HK-2 (cell line): ENCODE measurements around the gene TRIM7.
"Not testable (repeated sequence)": the region's sequence is repeated elsewhere in the genome, so short reads cannot be mapped to it uniquely, and the experiment has no call there.

ENCODE experiments used
- DNase-seq: peaks from one replicate; pipeline ENCODE4 v3.0.0-alpha.2; 2018; ENCODE audit not compliant: unreplicated experiment

The TRIM7 gene

GRCh38 chr5:181151146-181151545 lies 53.9 kb downstream of the TRIM7 start:
- DNase-seq: no peak

GRCh38 chr5:181149806-181150733 lies 54.9 kb downstream of the TRIM7 start:
- DNase-seq: no peak

DNA sequence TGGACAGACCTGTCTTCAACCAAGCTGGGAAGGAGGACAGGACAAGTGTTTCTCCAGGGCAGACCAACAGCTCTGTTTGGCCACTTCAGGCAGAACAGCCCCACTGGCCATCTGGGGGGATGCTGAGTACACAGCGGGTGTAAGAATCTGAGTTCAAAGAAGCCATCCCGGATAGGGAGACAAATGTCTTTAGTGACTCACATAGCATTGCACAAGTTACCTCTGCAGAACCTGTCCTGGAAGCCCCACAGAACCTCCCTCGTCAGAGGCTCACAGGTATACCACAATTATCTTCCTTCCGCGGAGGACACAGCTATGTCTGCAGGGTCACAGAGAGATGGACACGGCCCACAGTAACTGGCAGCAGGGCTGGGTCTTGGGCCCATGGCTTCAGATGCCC lies 55.6 kb downstream of the TRIM7 start:
- DNase-seq: no peak

DNA sequence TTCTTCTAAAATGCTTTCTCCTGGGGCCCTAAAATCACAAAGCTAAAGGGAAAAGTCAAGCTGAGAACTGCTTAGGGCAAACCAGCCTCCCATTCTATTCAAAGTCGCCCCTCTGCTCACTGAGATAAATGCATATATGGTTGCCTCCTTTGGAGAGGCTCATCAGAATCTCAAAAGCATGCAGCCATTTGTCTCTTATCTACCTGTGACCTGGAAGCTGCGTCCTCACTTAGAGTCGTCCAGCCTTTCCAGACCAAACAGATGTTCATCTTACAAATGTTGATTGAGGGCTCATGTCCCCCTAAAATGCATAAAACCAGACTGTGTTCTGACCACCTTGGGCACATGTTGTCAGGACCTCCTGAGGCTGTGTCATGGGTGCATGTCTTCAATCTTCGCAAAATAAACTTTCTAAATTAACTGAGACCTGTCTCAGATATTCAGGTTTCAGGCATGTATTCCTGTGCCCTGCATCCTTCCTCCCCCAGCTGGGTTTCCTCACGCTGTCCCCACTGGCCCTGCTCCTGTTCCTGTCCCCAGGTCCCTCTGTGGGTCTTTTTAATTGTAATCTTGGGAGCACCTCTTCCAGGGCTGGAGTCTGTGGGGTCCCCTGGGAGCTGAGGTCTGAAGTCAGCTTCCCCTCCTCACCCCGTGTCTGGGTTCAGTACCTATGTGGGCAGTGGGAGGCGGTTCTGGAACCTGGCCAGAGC lies 57.9 kb downstream of the TRIM7 start, which contains the start of gene OR2V2:
OR2V2 (plus strand) TSS at position 660 of the 710 bp plus-strand sequence. CDS start 7,357 bp downstream, outside the sequence.
- DNase-seq: not testable (repeated sequence)

GRCh38 chr5:181145133-181145532 lies 59.9 kb downstream of the TRIM7 start:
- DNase-seq: no peak
